GM12878 (cell line): ENCODE measurements around the gene SYMPK. TPM values are rescaled to one million over a fixed set of nuclear protein-coding genes. Genes with fewer than 3 reads are reported as not detected.

Experiments used
- ATAC-seq: fragments of 200-7000 bp; cut with Tn5 transposase; 3 replicates; pipeline ENCODE4 v1.9.1; 2020; ENCODE audit warnings: mild to moderate bottlenecking, moderate library complexity
- BruUV-seq: library from RNA; stranded (reverse); fragments of 400-500 nt; replicated peaks from 2 replicates; lab custom pipeline; 2021; lab: Mats Ljungman, UMichigan
- CTCF ChIA-PET: fragments of 300-600 bp; sonication (Branson Sonifier 250); formaldehyde crosslinking; extraction: SDS; loops from one replicate; lab custom pipeline; 2021; ENCODE audit warnings: inconsistent platforms; lab: Yijun Ruan, JAX
- POLR2A ChIA-PET: fragments of 350-600 bp; formaldehyde crosslinking; extraction: SDS; loops from one replicate; lab custom pipeline; 2021; ENCODE audit warnings: inconsistent platforms; lab: Charles Lee
- RAD21 ChIA-PET: fragments of 300-600 bp; sonication (Branson Sonifier 250); formaldehyde crosslinking; loops from one replicate; lab custom pipeline; 2023; ENCODE audit warnings: antibody characterized with exemption; ENCODE audit not compliant: unreplicated experiment; lab: Charles Lee
- SMC1A ChIA-PET: fragments of 300-600 bp; sonication (Branson Sonifier 250); formaldehyde crosslinking; loops from one replicate; lab custom pipeline; 2023; ENCODE audit not compliant: unreplicated experiment, uncharacterized antibody; lab: Charles Lee
- DNase-seq: peaks from one replicate; pipeline ENCODE4 v3.0.0-alpha.2; 2011; ENCODE audit warnings: low read depth, low spot score
- FAIRE-seq: peaks from 3 replicates; lab custom pipeline; 2011; peaks lifted over from hg19 to GRCh38; lab: Jason Lieb, UNC
- H2AFZ ChIP-seq: 2 replicates; pipeline ENCODE4 v1.6.0; 2011; ENCODE audit warnings: low read depth, low read length, control low read depth; ENCODE audit not compliant: control insufficient read depth
- H3K27ac ChIP-seq: 2 replicates; pipeline ENCODE4 v1.5.1; 2011; ENCODE audit warnings: control low read depth; ENCODE audit not compliant: control insufficient read depth, insufficient read depth
- H3K27me3 ChIP-seq, 2 experiments: replicated peaks in 1 of 2; 2 replicates each; pipeline versions ENCODE4 v1.6.0 to v1.6.1; 2011; ENCODE audit warnings: low read length in 1 of 2; ENCODE audit not compliant: control insufficient read depth in 2 of 2, insufficient read depth in 2 of 2
- H3K36me3 ChIP-seq, 2 experiments: 2 replicates each; pipeline ENCODE4 v1.5.1; 2011; ENCODE audit warnings: low read length in 1 of 2; ENCODE audit not compliant: control insufficient read depth in 2 of 2, insufficient read depth in 2 of 2
- H3K4me1 ChIP-seq: 2 replicates; pipeline ENCODE4 v1.6.1; 2011; ENCODE audit warnings: mild to moderate bottlenecking, low read length, moderate library complexity, mixed read lengths; ENCODE audit not compliant: control insufficient read depth, insufficient read depth
- H3K4me2 ChIP-seq: 2 replicates; pipeline ENCODE4 v1.6.0; 2011; ENCODE audit warnings: control low read depth; ENCODE audit not compliant: control insufficient read depth, insufficient read depth
- H3K4me3 ChIP-seq: fragments of 200-600 bp; sonication (generic); 2 replicates; pipeline ENCODE4 v1.5.1; 2016
- H3K79me2 ChIP-seq: 2 replicates; pipeline ENCODE4 v1.6.0; 2011; ENCODE audit warnings: low read length; ENCODE audit not compliant: control insufficient read depth, insufficient read depth
- H3K9ac ChIP-seq: 2 replicates; pipeline ENCODE4 v1.8.0; 2011; ENCODE audit warnings: low read length, control low read depth, mixed read lengths; ENCODE audit not compliant: control insufficient read depth, insufficient read depth
- H3K9me3 ChIP-seq: replicated peaks from 3 replicates; pipeline ENCODE4 v1.5.1; 2011; ENCODE audit warnings: mild to moderate bottlenecking, low read length; ENCODE audit not compliant: control insufficient read depth, insufficient read depth
- H4K20me1 ChIP-seq: 2 replicates; pipeline ENCODE4 v1.6.0; 2011; ENCODE audit not compliant: control insufficient read depth, insufficient read depth
- BHLHE40 ChIP-seq, 2 experiments: fragments of 450-650 bp in 1 of 2; IDR thresholded peaks; 2 replicates each; pipeline ENCODE4 v1.6.1; 2011 to 2017; ENCODE audit warnings: low read depth in 2 of 2, borderline replicate concordance in 1 of 2, improper control_type of control experiment in 1 of 2, low read length in 1 of 2, mild to moderate bottlenecking in 1 of 2
- BMI1 ChIP-seq: fragments of 450-650 bp; IDR thresholded peaks from 2 replicates; pipeline ENCODE4 v1.6.1; 2016; ENCODE audit warnings: mild to moderate bottlenecking, moderate library complexity, borderline replicate concordance
- CBX5 ChIP-seq: sonication (generic); IDR thresholded peaks from 2 replicates; pipeline ENCODE4 v1.6.1; 2016; ENCODE audit warnings: low read depth, moderate library complexity, mild to moderate bottlenecking, inconsistent platforms
- CHD1 ChIP-seq: IDR thresholded peaks from 2 replicates; pipeline ENCODE4 v1.6.1; 2012; ENCODE audit warnings: low read depth, low read length, improper control_type of control experiment
- CHD2 ChIP-seq: IDR thresholded peaks from 2 replicates; pipeline ENCODE4 v1.6.1; 2011; ENCODE audit warnings: low read depth, low read length, improper control_type of control experiment, borderline replicate concordance
- EGR1 ChIP-seq, 2 experiments: IDR thresholded peaks; 1 replicate in 1 of 2; 2 replicates in 1 of 2; pipeline ENCODE4 v1.6.1; 2011 to 2012; ENCODE audit warnings: low read depth in 2 of 2, low read length in 2 of 2, borderline replicate concordance in 1 of 2, mild to moderate bottlenecking in 1 of 2, moderate library complexity in 1 of 2
- GATAD2B ChIP-seq: fragments of 450-650 bp; conservative IDR thresholded peaks from 2 replicates; pipeline ENCODE4 v1.6.1; 2017; ENCODE audit warnings: low read depth, mild to moderate bottlenecking, moderate library complexity
- NFXL1 ChIP-seq: fragments of 450-650 bp; IDR thresholded peaks from 2 replicates; pipeline ENCODE4 v1.6.1; 2017; ENCODE audit warnings: antibody characterized with exemption, mild to moderate bottlenecking, borderline replicate concordance
- NR2F1 ChIP-seq: fragments of 450-650 bp; conservative IDR thresholded peaks from 2 replicates; pipeline ENCODE4 v1.6.1; 2017; ENCODE audit warnings: mild to moderate bottlenecking
- NRF1 ChIP-seq: conservative IDR thresholded peaks from 2 replicates; pipeline ENCODE4 v1.6.1; 2011; ENCODE audit warnings: mild to moderate bottlenecking, low read depth, low read length, improper control_type of control experiment
- PAX5 ChIP-seq: IDR thresholded peaks from 2 replicates; pipeline ENCODE4 v1.6.1; 2011; ENCODE audit warnings: low read depth, low read length, borderline replicate concordance
- SMARCA5 ChIP-seq: fragments of 450-650 bp; IDR thresholded peaks from 2 replicates; pipeline ENCODE4 v1.6.1; 2017; ENCODE audit warnings: mild to moderate bottlenecking
- SREBF1 ChIP-seq: IDR thresholded peaks from 2 replicates; pipeline ENCODE4 v1.6.1; 2012; ENCODE audit warnings: mild to moderate bottlenecking, low read length
- WGBS: methylation state at CpG from one replicate; pipeline ENCODE4 v1.1.6; 2016; ENCODE audit warnings: low lambda C conversion rate; ENCODE audit not compliant: insufficient replicate concordance, insufficient coverage; ENCODE audit errors: missing lambda C conversion rate; 5-methylcytosine and 5-hydroxymethylcytosine counted together
- in situ Hi-C: fragments of 300-500 bp; cut with MboI; formaldehyde crosslinking; loops from 9 replicates; pipeline ENCODE4 v1.14.3; 2018; ENCODE audit warnings: mixed read lengths
- intact Hi-C: fragments of 100-400 bp; cut with micrococcal nuclease; formaldehyde crosslinking; loops from one replicate; pipeline ENCODE4 v1.14.2; 2022; ENCODE audit not compliant: unreplicated experiment
- polyA plus RNA-seq, 11 experiments: library from polyadenylated mRNA; depleted of rRNA in 4 of 11; unstranded in 6 of 11; stranded (reverse) in 5 of 11; fragments of >200 nt; fragmentation: Nextera tagmentation in 4 of 11; fragmentation: Illumina TruSeq in 1 of 11; extraction: Ambion mirVana in 4 of 11; extraction: Trizol in 1 of 11; gene quantifications; 1 replicate in 1 of 11; 2 replicates in 10 of 11; pipeline versions ENCODE4 v1.2.1 to v1.2.3, GENCODE V29; 2011 to 2016; ENCODE audit warnings: inconsistent platforms in 2 of 11, missing spikeins in 2 of 11, low read depth in 1 of 11
- total RNA-seq, 4 experiments: library from RNA; depleted of rRNA in 3 of 4; stranded (reverse); fragments of >200 nt in 3 of 4; fragmentation: Illumina TruSeq in 1 of 4; extraction: Trizol in 1 of 4; gene quantifications; 2 replicates each; pipeline versions ENCODE4 v1.2.1 to v1.2.3, GENCODE V29; 2013 to 2021
- TF ChIP-seq, protein P1 (sequence below): fragments of 450-650 bp; conservative IDR thresholded peaks from 2 replicates; pipeline ENCODE4 v1.6.1; 2017; ENCODE audit warnings: mild to moderate bottlenecking, moderate library complexity
- TF ChIP-seq, protein P2 (sequence below): fragments of 450-650 bp; formaldehyde crosslinking; IDR thresholded peaks from 2 replicates; pipeline ENCODE4 v1.4.0; 2020; ENCODE audit warnings: mild to moderate bottlenecking, moderate library complexity

Gene SYMPK
- total and polyA plus RNA-seq, 10 of the 15 experiments (the other 5 are each of a cell fraction or from before 2014, with no cell fraction given) = 0.49 to 109 (median 42.5) TPM

DNA sequence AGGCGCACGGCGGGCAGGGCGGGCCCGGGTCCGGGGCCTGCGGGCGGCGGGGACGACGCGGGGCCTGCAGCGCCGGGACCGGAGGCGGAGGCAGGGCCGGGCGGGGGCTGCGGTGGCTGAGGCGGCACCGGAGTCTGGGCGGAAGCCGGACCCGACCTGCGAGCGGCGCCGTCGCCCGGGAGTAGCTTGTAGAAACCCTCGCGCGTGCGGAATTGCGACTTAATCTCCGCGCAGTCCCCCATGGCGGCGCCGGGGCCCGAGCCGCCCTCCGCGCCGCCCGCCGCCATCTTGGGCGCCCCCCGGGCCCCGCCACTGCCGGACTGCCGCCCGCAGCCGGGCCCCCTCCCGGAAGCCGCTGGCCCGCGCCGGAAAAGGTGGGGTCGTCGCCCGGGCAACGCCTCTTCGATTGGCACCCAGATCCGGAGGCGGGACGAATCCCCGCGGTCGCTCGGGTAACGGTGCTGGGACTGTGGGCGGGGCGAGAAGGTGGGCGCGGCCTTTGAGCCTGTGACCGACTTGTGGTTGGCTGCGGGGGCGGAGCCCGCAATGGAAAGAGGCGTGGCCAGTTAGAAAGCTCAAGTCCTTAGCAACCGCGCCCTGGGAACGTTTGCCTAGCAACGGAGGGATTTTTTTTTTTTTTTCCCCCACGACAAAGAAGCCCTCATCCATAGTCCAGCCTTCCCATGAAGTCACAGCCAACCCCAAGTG lies 70.3 kb downstream of the SYMPK start, which contains the start of gene DMWD:
Gene DMWD, minus strand, starts transcription at position 376 of the 708 bp plus-strand sequence. Its CDS starts 89 bp downstream, at position 287.
- peak; percentile 81 for DNase-seq
- in situ Hi-C loops (no loop called here), intact Hi-C loops (loop anchor here (2.0 kb wide), 1 partner anchor 24 kb away; the partner anchor contains the start of gene SIX5)
- ChIA-PET SMC1A (interaction anchor here (0.7 to 1.4 kb wide), 3 partner anchors 22 to 76 kb away, joined by 3 to 7 read pairs (median 5); partner anchors contain the start of gene SIX5), POLR2A (interaction anchor here (0.5 to 2.9 kb wide), 10 partner anchors 11 to 368 kb away, joined by 3 to 20 read pairs (median 3); partner anchors contain the start of gene SIX5), RAD21 (interaction anchor here (0.5 to 2.7 kb wide), 8 partner anchors 14 to 387 kb away, joined by 3 to 18 read pairs (median 4); partner anchors contain the start of genes FOXA3, IRF2BP1, QPCTL and SIX5), CTCF (interaction anchor here (0.6 to 3.1 kb wide), 10 partner anchors 13 to 100 kb away, joined by 3 to 13 read pairs (median 4); partner anchors contain the start of genes QPCTL and SIX5)
- peak within 1 kb of the TSS; percentile 98 for H3K4me3 ChIP-seq
- no peaks in the 10 kb centered on the region for H3K9me3 ChIP-seq
- FAIRE-seq = peak; percentile 99
- H3K27ac ChIP-seq = peak within 1 kb of the TSS; percentile 72
- H3K79me2 ChIP-seq = peaks cover 19% of the 10 kb centered on the region
- H3K36me3 ChIP-seq = peaks cover 0 to 12% of the 10 kb centered on the region in 2 experiments; a peak in 3 of 4 replicates
- H3K4me2 ChIP-seq = peak within 1 kb of the TSS; percentile 32
- peak within 1 kb of the TSS; percentile 74 for H3K9ac ChIP-seq
- H4K20me1 ChIP-seq = no peaks in the 10 kb centered on the region
- no peaks in the 10 kb centered on the region for H3K27me3 ChIP-seq
- whole genome bisulfite sequencing = 1% methylated on average over 63 of the region's 86 CpGs
- H2AFZ ChIP-seq = peak within 1 kb of the TSS; percentile 69
- BruUV-seq = no TSS peak
- peak; percentile 95 for ATAC-seq
- H3K4me1 ChIP-seq = peaks cover 14% of the 10 kb centered on the region
- peak; percentile 30 to 54; a peak in 2 of 4 replicates for TF ChIP-seq BHLHE40 (IDR thresholded peaks at IDR 0.05; ENCODE audit: borderline replicate concordance in 1 of 2, low read depth in 2 of 2, low read length in 1 of 2)
- TF ChIP-seq NR2F1 = peak; percentile 69
- peak; percentile 39; the same call in 1 of the 2 replicates for TF ChIP-seq SREBF1
- TF ChIP-seq, protein P1, sequence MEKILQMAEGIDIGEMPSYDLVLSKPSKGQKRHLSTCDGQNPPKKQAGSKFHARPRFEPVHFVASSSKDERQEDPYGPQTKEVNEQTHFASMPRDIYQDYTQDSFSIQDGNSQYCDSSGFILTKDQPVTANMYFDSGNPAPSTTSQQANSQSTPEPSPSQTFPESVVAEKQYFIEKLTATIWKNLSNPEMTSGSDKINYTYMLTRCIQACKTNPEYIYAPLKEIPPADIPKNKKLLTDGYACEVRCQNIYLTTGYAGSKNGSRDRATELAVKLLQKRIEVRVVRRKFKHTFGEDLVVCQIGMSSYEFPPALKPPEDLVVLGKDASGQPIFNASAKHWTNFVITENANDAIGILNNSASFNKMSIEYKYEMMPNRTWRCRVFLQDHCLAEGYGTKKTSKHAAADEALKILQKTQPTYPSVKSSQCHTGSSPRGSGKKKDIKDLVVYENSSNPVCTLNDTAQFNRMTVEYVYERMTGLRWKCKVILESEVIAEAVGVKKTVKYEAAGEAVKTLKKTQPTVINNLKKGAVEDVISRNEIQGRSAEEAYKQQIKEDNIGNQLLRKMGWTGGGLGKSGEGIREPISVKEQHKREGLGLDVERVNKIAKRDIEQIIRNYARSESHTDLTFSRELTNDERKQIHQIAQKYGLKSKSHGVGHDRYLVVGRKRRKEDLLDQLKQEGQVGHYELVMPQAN = peak; percentile 79
- TF ChIP-seq, protein P2, sequence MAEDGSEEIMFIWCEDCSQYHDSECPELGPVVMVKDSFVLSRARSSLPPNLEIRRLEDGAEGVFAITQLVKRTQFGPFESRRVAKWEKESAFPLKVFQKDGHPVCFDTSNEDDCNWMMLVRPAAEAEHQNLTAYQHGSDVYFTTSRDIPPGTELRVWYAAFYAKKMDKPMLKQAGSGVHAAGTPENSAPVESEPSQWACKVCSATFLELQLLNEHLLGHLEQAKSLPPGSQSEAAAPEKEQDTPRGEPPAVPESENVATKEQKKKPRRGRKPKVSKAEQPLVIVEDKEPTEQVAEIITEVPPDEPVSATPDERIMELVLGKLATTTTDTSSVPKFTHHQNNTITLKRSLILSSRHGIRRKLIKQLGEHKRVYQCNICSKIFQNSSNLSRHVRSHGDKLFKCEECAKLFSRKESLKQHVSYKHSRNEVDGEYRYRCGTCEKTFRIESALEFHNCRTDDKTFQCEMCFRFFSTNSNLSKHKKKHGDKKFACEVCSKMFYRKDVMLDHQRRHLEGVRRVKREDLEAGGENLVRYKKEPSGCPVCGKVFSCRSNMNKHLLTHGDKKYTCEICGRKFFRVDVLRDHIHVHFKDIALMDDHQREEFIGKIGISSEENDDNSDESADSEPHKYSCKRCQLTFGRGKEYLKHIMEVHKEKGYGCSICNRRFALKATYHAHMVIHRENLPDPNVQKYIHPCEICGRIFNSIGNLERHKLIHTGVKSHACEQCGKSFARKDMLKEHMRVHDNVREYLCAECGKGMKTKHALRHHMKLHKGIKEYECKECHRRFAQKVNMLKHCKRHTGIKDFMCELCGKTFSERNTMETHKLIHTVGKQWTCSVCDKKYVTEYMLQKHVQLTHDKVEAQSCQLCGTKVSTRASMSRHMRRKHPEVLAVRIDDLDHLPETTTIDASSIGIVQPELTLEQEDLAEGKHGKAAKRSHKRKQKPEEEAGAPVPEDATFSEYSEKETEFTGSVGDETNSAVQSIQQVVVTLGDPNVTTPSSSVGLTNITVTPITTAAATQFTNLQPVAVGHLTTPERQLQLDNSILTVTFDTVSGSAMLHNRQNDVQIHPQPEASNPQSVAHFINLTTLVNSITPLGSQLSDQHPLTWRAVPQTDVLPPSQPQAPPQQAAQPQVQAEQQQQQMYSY (CRISPR knock-in tag) = no peak
- 0 out of 2 replicates have a peak, but pooled peaks have one; percentile 51 for TF ChIP-seq CHD2
- no peak for TF ChIP-seq CBX5
- peak; percentile 75 for TF ChIP-seq SMARCA5
- TF ChIP-seq CHD1 = no peak
- peak; percentile 25 to 89 for TF ChIP-seq EGR1 (IDR thresholded peaks at IDR 0.05; ENCODE audit: borderline replicate concordance in 1 of 2, low read depth in 2 of 2, low read length in 2 of 2)
- 0 out of 2 replicates have a peak, but pooled peaks have one; percentile 4 for TF ChIP-seq NRF1
- peak; percentile 90 for TF ChIP-seq GATAD2B
- no peak; the same call in 1 of the 2 replicates for TF ChIP-seq PAX5
- TF ChIP-seq NFXL1 = no peak
- peak; percentile 99 for TF ChIP-seq BMI1
